Erythroblast (primary cell): ENCODE data around the gene EIF4G3.

Experiments used
- GATA1 ChIP-seq: IDR thresholded peaks from 2 replicates; pipeline ENCODE4 v1.6.1; 2011; ENCODE audit warnings: low read depth, mild to moderate bottlenecking, control low read depth, low read length, moderate library complexity
- POLR2A ChIP-seq: IDR thresholded peaks from 2 replicates; pipeline ENCODE4 v1.6.1; 2011; ENCODE audit warnings: mild to moderate bottlenecking, low read length

GRCh38 chr1:21001042-21001441 lies 175.7 kb downstream of the EIF4G3 start:
- no peak for TF ChIP-seq POLR2A
- no peak for TF ChIP-seq GATA1
